Ishikawa (cell line): ENCODE data around the gene PTER.

Experiments
- CEBPB ChIP-seq: IDR thresholded peaks from 2 replicates; pipeline ENCODE4 v1.6.1; 2012
- CREB1 ChIP-seq: IDR thresholded peaks from 2 replicates; pipeline ENCODE4 v1.6.1; 2012; ENCODE audit warnings: low read depth
- EP300 ChIP-seq: IDR thresholded peaks from 2 replicates; pipeline ENCODE4 v1.6.1; 2012; ENCODE audit warnings: borderline replicate concordance
- RAD21 ChIP-seq: IDR thresholded peaks from 2 replicates; pipeline ENCODE4 v1.6.1; 2012; ENCODE audit warnings: low read depth
- TAF1 ChIP-seq: IDR thresholded peaks from 2 replicates; pipeline ENCODE4 v1.6.1; 2012; ENCODE audit warnings: low read depth, mild to moderate bottlenecking
- TCF12 ChIP-seq: IDR thresholded peaks from 2 replicates; pipeline ENCODE4 v1.6.1; 2012; ENCODE audit warnings: low read depth
- TEAD4 ChIP-seq: IDR thresholded peaks from 2 replicates; pipeline ENCODE4 v1.6.1; 2012
- YY1 ChIP-seq: IDR thresholded peaks from 2 replicates; pipeline ENCODE4 v1.6.1; 2012; ENCODE audit warnings: low read depth
- ZBTB7A ChIP-seq: IDR thresholded peaks from 2 replicates; pipeline ENCODE4 v1.6.1; 2012; ENCODE audit warnings: low read depth
- TF ChIP-seq, protein P1 (sequence below): IDR thresholded peaks from 2 replicates; pipeline ENCODE4 v1.6.1; 2012; ENCODE audit warnings: low read depth, mild to moderate bottlenecking
- TF ChIP-seq, protein P2 (sequence below): IDR thresholded peaks from 2 replicates; pipeline ENCODE4 v1.6.1; 2012
- TF ChIP-seq, protein P3 (sequence below): IDR thresholded peaks from 2 replicates; pipeline ENCODE4 v1.6.1; 2012

DNA sequence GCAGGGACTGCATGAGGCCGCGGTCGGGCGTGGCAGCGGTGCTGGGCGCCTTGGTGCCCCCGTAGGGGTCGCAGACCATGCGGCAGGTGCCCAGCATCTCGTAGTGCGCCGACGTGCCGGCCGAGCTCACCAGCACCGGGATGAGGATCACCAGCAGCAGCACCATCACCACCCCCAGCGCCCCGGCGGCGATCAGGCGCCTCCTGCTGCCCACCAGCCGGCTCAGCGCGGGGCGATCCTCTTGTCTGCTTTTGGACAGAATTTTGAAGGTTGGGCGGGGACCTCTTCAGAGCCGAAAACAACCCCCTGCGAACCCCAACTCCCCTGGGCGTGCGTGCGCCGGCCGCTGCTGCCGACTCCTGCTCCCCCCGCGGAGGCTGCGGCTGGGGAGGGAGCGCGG, 84.1 kb downstream of the PTER start:
- TF ChIP-seq ZBTB7A (no peak), RAD21 (no peak), EP300 (no peak), TAF1 (no peak), YY1 (no peak), TCF12 (no peak), TEAD4 (no peak), CEBPB (no peak), CREB1 (no peak)
- TF ChIP-seq, protein P1, sequence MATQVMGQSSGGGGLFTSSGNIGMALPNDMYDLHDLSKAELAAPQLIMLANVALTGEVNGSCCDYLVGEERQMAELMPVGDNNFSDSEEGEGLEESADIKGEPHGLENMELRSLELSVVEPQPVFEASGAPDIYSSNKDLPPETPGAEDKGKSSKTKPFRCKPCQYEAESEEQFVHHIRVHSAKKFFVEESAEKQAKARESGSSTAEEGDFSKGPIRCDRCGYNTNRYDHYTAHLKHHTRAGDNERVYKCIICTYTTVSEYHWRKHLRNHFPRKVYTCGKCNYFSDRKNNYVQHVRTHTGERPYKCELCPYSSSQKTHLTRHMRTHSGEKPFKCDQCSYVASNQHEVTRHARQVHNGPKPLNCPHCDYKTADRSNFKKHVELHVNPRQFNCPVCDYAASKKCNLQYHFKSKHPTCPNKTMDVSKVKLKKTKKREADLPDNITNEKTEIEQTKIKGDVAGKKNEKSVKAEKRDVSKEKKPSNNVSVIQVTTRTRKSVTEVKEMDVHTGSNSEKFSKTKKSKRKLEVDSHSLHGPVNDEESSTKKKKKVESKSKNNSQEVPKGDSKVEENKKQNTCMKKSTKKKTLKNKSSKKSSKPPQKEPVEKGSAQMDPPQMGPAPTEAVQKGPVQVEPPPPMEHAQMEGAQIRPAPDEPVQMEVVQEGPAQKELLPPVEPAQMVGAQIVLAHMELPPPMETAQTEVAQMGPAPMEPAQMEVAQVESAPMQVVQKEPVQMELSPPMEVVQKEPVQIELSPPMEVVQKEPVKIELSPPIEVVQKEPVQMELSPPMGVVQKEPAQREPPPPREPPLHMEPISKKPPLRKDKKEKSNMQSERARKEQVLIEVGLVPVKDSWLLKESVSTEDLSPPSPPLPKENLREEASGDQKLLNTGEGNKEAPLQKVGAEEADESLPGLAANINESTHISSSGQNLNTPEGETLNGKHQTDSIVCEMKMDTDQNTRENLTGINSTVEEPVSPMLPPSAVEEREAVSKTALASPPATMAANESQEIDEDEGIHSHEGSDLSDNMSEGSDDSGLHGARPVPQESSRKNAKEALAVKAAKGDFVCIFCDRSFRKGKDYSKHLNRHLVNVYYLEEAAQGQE = no peak
- TF ChIP-seq, protein P2, sequence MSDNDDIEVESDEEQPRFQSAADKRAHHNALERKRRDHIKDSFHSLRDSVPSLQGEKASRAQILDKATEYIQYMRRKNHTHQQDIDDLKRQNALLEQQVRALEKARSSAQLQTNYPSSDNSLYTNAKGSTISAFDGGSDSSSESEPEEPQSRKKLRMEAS = no peak
- TF ChIP-seq, protein P3, sequence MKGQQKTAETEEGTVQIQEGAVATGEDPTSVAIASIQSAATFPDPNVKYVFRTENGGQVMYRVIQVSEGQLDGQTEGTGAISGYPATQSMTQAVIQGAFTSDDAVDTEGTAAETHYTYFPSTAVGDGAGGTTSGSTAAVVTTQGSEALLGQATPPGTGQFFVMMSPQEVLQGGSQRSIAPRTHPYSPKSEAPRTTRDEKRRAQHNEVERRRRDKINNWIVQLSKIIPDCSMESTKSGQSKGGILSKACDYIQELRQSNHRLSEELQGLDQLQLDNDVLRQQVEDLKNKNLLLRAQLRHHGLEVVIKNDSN = no peak
